GM13977 (cell line): ENCODE data around the gene AFAP1L1.
A peak's percentile ranks its signal among the peaks of the same experiment; 100 is the strongest.

ENCODE experiments used
- DNase-seq: peaks from one replicate; pipeline ENCODE4 v3.0.0; 2012; ENCODE audit warnings: low spot score
- CTCF ChIP-seq: IDR thresholded peaks from 2 replicates; pipeline ENCODE4 v1.5.1; 2012; ENCODE audit warnings: mild to moderate bottlenecking, control low read depth; ENCODE audit not compliant: insufficient read depth; ENCODE audit errors: extremely low read depth, missing control alignments
- in situ Hi-C: fragments of 300-500 bp; cut with MboI; formaldehyde crosslinking; loops from one replicate; pipeline ENCODE4 v1.12.0; 2022; ENCODE audit warnings: low sequenced_read_pairs, low pct_unique_long_range_greater_than_20kb, mixed read lengths, inconsistent platforms; ENCODE audit not compliant: unreplicated experiment

AFAP1L1 gene

GRCh38 chr5:149365418-149365817 is 93.8 kb downstream of the AFAP1L1 start:
- in situ Hi-C loops = no loop called here
- no peak for DNase-seq
- no peak for TF ChIP-seq CTCF

DNA sequence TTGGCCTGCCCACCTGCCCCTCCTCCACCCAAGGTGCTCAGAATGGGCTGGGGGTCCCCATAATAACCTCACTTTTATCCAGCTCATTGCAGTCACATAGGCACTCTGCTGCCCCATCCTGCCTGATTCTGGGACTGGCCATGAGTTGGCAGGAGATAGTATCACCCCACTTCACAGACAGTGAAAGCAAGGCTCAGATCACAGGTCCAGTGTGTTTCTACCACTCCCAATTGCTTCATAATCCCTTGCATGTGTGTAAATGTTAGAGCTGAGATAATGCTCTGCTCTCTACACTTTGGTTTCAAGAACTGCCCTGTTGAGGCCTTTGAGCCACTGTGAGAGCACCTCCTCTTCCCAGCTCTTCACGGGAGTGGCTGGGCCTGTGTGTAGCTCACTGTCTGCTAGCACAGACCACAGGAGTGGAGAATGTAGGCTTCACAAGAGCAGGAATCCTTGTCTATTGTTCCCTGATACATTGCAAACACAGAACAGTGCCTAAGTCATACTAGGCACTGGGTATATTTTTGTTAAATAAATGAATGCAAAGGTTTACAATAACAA is 94.6 kb downstream of the AFAP1L1 start:
- no peak for TF ChIP-seq CTCF
- in situ Hi-C loops = no loop called here
- no peak for DNase-seq

- in situ Hi-C loops = no loop called here
- DNase-seq = peak; percentile 86
- TF ChIP-seq CTCF = peak; percentile 84
Measured at GRCh38 chr5:149367249-149367971, 95.8 kb downstream of the AFAP1L1 start.

- no peak for TF ChIP-seq CTCF
- DNase-seq = no peak
Measured at GRCh38 chr5:149367972-149368645, 96.5 kb downstream of the AFAP1L1 start.

DNA sequence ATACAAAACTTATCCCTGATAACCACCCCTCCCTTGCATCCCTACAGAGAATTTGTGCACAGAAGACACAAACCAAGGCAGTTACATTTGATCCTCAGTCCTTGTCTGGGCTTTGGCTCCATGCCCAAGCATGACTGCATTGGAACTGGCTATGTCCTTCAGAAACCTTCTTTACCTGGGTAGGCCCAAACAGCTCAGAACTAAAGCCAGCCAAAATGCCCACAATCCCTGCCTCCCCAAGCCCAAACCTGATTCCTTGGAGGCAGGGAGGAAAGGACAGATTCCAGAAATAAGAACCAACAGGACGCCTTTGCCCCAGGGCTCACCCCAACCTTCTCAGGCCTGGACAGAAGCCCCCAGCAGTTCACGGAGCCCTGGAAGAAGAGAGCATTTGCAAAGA is 99.2 kb downstream of the AFAP1L1 start:
- in situ Hi-C loops = loop anchor here (10.0 kb wide), 1 partner anchor 194 kb away; no protein-coding TSS in a partner anchor
- no peak for DNase-seq
- TF ChIP-seq CTCF = no peak

More at GRCh38 chr5:149367972-149368645, 96.5 kb downstream of the AFAP1L1 start:
- in situ Hi-C loops = no loop called here

DNA sequence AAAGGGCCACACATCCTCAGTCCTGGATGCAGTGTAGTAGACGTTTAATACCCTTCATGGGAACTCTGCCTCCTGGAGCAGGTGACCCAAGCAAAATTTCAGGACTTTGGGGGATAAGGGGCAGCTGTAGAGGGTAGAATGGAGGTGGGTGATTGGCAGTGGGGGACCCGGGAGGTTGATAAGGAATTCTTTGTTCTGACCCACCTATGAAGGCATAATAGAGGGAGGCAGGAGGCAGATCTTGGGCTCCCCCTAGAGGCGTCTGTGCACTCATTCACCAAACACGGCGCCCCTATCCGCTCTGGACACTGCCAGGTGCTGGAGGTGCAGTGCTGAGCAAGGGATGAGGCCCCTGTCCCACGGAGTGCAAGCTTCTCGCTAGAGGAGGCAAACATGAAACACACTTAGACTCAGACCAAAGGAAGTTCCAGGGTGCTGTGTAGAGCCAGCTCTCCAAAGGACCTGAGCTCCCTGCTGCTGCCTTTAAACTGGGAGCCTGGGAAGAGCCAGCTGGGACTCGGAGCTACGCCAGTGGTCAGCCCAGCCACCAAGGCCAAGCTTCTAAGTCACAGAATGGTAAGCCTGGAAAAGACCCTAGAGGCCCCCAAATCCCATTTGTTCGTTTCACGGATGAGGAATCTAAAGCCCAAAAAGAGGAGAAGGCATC is 99.8 kb downstream of the AFAP1L1 start:
- TF ChIP-seq CTCF = peak; percentile 87
- in situ Hi-C loops = loop anchor here (10.0 kb wide), 1 partner anchor 193 kb away; no protein-coding TSS in a partner anchor
- DNase-seq = peak; percentile 85
